Activated CD4-positive, alpha-beta T cell treated with anti-CD3 and anti-CD28 coated beads for 36 hours (primary cell): ENCODE results near the gene TBCCD1. TPM values are rescaled to one million over a fixed set of nuclear protein-coding genes. Genes with fewer than 3 reads are reported as not detected.

Source experiments
- total RNA-seq, 2 experiments: library from RNA; stranded (reverse); gene quantifications; one replicate each; pipeline ENCODE4 v1.2.3, GENCODE V29; 2021

TBCCD1 gene
- total RNA-seq, 2 experiments from 2014 or later = 10.5 to 11.4 TPM

Other genes with a start within 250 kb of the TBCCD1 start
- gene DGKG, start 205.1 kb downstream of the TBCCD1 start, total RNA-seq = 1 to 10 TPM in 1 of 2 experiments, under 1 TPM in 1; 0.71 to 1.3 TPM
- gene CRYGS, start 23.0 kb downstream of the TBCCD1 start, total RNA-seq = 1 to 10 TPM; 1.6 to 1.7 TPM
- 10 to 100 TPM; 30.9 to 36.6 TPM for gene DNAJB11, start 3.4 kb upstream of the TBCCD1 start, total RNA-seq
- gene AHSG, start 45.7 kb upstream of the TBCCD1 start, total RNA-seq = not detected
- not detected for gene FETUB, start 73.1 kb upstream of the TBCCD1 start, total RNA-seq
- gene HRG, start 98.7 kb upstream of the TBCCD1 start, total RNA-seq = under 1 TPM in 1 of 2 experiments, not detected in 1; 0.11 TPM
- not detected for gene KNG1, start 150.0 kb upstream of the TBCCD1 start, total RNA-seq
- gene EIF4A2, start 216.2 kb upstream of the TBCCD1 start, total RNA-seq = 100 to 1,000 TPM; 291 to 390 TPM
- 100 to 1,000 TPM; 128 to 130 TPM for gene RFC4, start 239.1 kb upstream of the TBCCD1 start, total RNA-seq